Fibroblast of skin of scalp (primary cell): ENCODE results near the gene EME1.
"Not testable (repeated sequence)": the region's sequence is repeated elsewhere in the genome, so short reads cannot be mapped to it uniquely, and the experiment has no call there.

Experiments
- DNase-seq: peaks from one replicate; pipeline ENCODE4 v3.0.0-alpha.2; 2013

EME1 gene

DNA sequence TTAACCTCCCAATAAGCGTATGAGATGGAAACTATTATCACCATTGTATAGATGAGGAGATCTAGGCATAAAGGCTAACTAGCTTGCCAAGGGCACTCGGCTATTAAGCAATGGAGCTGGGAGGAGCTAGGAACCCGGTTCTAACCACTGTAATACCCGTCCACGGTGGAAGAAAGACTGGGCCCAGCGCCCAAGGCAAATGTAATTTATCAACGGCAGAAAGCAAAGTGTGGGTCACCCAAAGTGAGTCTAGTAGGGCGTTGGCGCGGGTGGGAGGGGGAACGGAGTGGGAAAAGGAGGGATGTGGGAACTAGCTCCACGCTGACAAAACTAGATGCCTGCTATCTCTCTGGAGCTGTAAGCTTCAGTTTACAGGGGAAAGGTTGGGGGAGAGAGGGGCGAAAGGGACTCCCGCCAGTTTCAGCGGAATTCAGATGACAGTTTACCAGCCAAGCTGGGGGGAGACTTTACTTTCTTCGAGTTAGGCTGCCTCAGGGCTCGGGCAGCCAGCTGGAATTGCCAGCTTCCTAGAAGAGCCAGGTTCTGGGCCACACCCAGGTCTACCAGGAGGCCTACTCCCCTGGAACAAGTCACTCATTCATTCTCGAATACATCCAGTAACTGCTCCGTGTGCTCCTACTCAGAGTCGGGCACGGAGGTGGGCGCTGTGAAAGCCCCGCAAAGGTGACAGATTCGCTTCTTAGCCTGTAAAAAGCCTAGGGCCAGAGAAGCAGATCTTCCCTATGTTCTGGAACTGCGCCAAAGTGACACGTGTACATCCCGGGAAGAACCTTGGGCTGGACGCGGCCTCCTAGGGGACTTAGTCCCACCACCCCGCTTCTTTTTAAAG, 23.5 kb downstream of the EME1 start:
- DNase-seq = peak; percentile 53

DNA sequence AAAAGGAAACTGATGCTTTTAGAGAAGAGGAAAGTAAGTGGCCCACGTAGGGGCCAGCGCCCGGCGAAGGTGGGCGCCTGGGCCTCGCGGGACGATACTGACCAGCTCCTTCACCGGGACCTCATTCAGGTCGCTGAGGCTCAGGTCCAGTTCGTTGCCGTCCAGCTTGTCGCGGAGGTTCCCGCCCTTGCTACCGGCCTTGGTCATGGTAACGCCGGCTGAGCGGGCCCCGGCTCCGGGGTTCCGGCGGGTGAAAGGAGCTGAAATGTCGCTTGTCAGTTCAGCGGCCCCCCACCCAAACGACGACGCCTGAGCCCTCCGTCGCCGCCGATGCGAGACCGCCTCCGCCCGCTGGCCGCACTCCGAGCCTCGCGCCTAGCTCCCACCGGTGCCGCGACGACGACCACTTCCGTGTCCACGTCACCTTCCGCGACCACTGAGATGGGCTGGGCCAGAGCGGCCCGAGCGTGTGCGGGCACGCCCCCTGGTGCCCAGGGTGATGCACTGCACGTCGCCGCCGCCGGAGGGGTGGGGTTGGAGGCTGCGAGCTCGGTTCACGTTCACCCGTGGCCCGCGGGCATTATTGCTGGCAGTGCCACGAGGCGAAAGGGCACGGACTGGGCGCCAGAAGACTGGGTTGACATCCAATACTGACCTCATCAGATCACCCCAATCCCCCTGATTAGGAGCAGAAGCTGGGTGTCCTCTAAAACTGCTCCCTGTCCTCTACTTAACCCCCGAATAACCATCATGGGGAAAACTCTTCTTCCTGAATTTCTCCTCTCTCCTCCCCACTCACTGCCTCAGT, 24.3 kb downstream of the EME1 start, which contains the start of gene LRRC59:
Gene LRRC59, minus strand, starts transcription at position 413 of the 808 bp plus-strand sequence. Its CDS starts 206 bp downstream, at position 207.
- peak; percentile 88 for DNase-seq

DNA sequence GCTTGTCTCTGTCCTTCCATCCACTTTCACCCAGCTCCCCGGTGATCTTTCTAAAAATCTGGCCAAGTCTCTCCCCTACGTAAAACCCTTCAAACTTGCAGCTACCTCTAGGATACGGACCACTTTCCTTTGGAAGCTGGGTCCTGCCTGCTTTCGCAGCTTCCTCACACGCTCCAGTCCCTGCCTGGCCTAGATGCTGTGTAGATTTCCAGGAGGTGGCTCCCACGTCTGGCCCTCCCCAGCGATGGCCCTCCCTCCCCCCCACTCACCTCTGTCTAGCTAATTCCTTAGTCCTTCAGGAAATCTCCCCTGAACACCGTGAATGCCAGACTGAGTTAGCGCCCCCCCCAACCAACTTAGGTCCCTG, 24.9 kb downstream of the EME1 start:
- no peak for DNase-seq

DNA sequence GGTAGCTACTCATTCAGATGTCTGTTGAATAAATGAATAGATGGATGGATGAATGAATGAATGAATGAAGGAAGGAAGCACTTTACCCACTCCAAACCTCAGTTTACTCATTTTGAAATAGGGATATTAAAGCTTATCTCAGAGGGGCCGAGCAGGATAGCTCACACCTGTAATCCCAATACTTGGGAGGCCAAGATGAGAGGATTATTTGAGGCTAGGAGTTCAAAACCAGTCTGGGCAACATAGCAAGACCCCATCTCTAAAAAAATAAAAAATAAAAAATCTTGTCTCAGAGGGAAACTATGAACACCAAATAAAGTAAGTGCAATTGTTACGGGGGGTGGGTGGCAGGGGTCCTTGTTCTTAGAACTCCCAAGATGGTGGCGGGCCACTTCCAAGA, 25.6 kb downstream of the EME1 start:
- not testable (repeated sequence) for DNase-seq

DNA sequence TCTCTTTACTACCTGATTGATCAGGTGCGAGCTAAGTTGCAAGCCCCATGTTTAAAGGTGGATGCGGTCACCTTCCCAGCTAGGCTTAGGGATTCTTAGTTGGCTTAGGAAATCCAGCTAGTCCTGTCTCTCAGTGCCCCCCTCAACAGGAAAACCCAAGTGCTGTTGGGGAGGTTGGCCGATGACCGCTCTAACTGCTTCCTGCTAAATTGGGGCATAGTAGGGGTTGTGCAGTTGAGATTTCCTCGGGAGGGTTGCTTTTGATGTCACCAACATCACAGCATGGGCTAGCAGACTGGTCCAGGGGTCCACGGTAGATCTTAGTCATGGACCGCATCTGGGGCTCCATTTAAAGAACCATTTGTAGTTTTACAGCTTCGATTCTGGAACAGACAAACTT, 26.6 kb downstream of the EME1 start:
- DNase-seq = not testable (repeated sequence)

DNA sequence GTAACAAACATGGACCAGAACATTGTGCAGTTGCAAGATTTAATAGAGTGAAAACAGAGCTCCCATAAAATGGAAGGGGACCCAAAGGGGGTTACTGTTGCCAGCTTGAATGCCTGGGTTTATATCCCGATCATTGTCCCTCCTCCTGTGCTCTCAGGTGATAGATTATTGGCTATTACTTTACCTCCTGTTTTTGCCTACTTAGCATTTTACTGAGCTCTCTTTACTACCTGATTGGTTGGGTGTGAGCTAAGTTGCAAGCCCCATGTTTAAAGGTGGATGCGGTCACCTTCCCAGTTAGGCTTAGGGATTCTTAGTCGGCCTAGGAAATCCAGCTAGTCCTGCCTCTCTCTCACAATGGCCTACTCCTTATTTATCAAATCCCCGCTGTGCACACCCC, 32.3 kb downstream of the EME1 start:
- not testable (repeated sequence) for DNase-seq

DNA sequence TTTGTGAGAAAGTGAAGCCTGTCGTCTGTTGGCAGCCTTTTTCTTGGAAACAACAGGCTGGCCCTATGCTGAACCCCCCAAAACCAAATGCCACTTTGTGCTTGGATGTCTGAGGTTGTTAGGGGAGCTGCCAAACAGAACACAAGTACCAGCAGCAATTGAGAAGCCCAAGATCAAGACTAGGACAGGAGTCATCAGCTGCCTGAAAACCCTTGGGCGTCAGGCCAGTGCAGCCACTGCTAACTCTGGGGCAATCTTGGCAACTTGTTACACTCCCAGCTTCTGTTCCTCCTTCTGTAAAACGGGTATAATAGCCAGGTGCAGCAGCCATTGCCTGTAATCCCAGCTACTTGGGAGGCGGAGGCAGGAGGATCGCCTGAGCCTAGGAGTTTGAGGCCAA, 33.5 kb downstream of the EME1 start:
- no peak for DNase-seq

DNA sequence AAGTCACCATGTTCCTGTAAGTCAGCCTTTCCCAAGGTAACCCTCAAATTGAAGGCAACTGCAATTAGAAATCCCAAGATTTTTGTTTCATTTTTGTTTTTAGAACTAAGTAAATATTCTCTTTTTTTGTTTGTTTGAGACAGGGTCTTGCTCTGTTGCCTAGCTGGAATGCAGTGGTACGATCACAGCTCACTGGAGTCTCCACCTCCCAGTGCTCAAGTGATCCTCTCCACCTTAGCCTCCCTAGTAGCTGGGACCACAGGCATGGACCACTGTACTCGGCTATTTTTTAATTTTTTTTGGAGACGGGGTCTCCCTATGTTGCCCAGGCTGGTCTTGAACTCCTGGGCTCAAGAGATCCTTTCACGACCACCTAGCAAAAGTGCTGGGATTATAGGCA, 34.9 kb downstream of the EME1 start:
- DNase-seq = no peak

DNA sequence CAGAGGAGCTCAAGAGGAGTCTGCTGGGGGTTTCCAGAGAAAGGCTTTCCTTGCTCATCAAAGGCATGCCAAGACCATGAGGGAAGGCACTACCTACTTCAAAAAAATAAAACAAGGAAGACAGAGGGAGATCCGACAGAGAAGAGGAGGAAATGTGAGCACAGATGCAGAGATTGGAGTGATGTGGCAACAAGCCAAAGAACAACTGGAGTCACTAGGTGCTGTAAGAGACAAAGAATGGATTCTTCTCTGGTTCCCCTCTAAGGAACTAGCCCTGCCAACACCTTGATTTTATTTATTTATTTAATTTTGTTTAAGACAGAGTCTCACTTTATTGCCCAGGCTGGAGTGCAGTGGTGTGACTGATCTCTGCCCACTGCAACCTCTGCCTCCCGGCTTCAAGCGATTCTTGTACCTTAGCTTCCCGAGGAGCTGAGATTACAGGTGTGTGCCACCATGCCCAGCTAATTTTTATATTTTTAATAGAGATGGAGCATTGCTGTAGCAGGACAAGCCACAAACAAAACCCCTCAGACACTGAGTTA, 39.2 kb downstream of the EME1 start:
- no peak for DNase-seq

DNA sequence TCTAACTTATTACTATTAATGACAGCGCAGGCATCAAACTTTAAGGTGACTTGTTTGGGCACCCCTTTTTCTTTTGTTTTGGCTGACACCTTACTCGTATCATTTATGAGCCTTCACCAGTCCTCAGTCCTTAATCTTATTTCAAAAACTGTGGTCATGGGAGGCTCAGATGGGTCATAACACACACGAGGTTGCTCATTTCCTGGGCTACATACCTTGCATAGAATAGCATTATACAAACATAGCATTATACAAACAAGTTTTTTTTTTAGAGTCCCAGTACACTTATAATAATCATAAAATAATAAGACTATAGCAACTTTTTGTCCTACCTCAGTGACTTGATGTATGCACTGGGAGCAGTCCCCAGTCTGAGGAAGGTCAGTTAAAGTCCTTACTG, 41.8 kb downstream of the EME1 start:
- no peak for DNase-seq

DNA sequence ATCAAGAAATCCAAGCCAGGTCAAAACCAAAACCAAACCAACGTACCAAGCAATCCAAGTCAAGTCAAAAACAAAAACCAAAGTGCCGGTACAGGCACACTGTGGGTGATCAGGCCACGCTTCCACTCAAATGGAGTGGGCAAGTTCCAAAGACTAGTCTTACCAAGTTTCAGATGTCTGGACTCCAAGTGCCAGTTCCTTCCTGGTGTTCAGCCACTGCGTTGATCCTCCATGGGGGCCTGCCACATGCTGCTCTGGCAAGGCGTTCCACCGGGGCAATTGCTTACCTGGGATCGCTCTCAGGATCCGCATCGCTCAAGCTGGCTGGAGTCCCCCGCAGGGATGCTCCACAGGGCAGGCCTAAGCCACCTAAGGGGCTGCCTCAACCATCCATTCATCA, 46.5 kb downstream of the EME1 start:
- not testable (repeated sequence) for DNase-seq

DNA sequence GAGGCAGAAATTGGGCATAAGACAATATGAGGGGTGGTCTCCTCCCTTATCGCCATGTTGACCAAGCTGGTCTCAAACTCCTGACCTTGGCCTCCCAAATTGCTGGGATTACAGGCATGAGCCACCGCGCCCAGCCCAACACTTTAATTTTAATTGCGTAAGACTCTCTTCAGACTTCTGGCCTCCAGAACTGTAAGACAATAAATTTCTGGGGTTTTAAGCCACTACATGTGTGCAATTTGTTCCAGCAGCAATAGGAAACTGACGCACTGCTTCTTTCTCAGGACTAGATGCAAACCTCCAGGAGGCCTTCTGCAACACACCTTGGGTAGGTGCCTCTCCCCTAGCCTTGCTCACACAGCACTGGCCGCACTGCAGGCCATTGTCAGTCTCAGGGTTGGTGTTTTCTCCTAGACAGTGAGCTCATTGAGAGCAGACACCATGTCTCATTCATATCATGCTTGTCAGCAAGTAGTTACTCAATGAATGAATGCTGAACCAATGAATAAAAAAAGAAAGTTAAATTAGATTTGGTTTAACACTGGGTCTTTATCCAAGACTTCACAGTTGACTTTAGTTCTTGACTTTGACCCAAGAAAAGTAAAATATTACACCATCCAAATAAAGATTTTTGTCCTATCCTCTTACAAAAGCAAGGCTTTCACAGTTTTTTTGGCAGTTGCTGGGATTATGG, 47.5 kb downstream of the EME1 start:
- peak; percentile 25 for DNase-seq

DNA sequence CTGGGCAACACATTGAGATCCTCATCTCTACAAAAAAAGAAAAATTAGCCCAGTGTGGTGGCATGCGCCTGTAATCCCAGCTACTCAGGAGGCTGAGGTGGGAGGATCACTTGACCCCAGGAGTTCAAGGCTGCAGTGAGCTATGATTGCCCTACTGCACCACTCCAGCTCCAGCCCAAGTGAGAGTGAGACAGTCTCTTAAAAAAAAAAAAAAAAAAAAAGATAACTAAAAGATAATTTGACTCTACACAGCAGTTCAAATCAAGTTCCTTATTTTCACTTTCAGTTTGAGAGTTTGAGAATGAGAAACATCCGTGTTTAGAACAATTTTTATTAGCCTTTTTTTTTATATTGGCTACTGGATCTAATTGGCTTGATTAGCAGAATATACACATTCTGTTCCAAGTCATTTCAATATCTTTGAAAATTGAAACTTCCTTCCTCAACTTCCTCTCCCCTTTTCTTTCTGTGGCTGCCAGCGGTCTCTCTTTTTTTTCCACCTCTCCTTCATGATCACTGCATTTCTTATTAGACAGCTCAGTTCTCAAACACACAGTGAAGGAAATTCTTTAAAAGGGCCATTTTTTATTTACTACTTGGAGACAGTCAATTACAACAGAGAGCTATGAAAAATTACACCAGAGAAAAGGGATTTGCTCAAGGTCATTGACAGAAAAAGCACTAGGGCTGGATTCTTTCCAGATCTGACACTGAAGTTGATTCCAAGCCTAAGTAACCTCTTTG, 48.5 kb downstream of the EME1 start:
- DNase-seq = peak; percentile 15

DNA sequence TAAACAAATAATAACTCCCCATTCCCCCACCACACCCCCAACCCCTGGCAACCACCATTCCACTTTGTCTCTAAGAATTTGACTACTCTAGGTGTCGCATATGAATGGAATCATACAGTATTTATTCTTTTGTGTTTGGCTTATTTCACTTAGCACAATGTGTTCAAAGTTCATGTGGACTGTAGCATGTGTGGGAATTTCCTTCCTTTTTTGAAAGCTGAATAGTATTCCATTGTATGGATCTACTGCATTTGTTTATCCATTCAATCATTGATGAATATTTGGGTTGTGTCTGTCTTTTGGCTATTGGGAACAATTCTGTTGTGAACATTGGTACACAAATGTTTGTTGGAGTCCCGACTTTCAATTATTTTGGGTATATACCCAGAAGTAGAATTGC, 49.7 kb downstream of the EME1 start:
- no peak for DNase-seq

DNA sequence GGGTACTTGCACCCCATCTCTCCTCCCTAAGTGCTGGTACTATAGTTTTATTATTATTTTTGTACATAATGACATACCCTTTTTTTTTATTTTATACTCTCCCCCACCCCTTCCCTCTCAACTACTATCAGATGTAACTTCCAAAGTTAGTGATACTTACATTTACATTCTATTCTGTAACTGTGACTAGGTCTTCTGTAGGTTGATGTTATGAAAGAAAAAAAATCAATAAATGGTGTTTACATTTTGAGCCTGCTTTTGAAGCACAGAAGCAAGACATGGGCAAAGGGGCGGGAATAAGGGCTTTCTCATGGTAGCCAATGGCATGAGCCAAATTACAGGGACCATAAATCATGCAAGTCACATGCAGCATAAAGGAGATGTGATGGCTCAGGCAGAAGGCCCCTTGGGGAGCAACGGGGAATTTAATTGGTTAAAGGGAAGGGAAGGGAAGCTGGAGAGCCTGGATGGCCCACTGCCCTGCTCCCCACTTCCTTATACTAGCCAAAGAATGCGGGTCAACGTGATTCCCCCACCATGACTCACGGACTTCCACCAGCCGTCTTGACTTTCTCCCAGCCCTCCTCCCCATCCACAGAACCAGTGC, 50.6 kb downstream of the EME1 start:
- DNase-seq = peak; percentile 99

DNA sequence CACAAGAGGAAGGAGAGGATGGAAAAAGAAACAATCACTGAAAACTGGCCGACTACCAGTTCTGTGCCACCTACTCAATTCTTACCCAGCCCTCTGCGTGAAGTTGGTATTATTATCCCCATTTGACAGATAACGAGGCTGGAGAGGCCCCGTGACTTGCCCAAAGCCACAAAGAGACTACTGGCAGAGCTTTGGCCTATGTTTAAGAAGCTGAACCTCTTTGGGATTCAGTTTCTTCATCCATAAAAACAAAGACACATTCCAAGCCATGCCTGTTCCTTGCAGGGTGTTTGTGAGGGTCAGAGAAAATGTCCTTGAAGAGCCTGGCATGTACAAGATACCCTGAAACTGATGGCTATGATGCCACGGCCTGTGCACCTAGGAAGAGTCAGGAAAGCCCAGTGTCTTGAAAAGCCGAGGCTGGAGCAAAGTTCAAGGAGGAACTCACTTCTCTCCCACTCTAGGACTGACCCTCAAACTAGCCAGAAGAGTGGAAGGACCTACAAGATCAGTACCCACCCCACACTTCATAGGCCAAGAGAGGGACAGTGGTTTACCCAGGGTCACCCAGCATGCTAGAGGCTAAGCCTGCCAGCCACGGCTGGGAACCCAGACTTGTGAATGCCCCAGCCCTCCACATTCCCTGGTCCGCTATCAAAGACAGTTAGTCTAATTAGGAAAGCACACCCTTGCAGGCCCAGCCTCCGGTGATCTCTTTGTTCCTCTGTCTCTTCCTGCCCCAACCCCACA, 51.4 kb downstream of the EME1 start:
- no peak for DNase-seq

DNA sequence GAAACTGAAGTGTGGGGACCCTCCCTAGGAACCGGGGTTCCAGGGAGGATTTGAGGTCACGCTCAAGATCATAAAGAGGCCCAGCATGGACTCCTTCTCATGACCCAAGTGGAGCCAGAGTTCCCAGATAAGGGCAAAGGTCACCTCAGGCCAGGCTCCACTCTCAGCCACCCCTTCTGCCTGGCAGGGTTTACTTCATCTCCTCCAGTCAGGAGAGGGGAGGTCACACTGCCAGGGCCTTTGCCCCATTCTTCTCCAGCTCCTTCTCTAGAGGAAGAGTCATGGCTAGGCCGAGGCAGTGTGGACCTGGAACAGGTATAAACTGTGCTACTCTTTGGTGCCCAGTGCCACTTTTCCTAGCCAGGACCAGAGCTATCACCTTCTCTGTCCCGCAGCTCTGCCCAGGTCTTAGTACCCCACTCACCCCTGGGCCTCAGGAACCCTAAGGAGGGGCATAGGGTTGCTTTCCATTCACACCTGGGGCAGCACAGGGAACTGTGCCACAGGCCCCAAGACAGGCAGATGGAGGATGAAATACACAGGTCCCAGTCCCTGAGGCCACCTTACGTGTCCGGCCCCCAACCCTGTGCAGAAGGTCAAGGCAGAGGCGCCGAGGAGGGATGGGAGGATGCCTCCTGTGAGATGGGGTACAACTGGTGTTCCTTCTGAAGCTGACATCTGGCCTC, 52.1 kb downstream of the EME1 start:
- DNase-seq = no peak

DNA sequence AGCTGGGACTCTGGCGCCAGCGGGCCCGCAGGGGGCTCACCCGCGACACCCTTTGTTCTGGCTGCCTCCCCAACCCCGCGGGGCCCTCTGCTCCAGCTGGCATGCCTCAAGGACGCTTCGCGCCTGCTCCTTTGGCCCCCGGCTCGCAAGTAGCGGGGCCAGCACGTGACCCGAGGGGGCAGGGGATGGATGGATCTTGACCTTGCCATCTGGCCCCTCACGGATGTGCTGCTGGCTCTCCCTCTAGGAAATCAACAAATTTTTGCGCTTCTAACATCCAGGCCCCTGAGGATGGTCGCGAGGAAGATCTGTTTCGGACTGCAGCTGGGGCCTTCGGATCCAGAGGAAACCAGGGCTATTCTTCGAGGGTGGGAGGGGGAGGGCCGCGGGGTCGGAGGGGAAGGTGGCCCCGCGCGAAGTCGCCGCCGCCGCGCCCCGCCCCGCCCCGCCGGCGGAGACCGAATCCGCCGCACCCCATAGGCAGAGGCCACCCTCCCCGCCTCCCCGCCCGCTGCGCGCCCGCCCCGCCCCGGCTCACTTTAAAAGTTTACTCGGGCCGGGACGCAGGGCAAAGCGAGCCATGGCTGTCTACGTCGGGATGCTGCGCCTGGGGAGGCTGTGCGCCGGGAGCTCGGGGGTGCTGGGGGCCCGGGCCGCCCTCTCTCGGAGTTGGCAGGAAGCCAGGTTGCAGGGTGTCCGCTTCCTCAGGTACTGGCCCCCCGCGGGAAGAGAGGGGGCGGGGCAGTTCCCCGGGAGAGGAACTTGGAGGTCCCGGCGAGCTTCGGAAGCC, 52.8 kb downstream of the EME1 start, which contains the start of gene ACSF2:
Gene ACSF2, plus strand, starts transcription at position 537 of the 790 bp plus-strand sequence. Its CDS starts 44 bp downstream, at position 581.
- DNase-seq = peak; percentile 61

DNA sequence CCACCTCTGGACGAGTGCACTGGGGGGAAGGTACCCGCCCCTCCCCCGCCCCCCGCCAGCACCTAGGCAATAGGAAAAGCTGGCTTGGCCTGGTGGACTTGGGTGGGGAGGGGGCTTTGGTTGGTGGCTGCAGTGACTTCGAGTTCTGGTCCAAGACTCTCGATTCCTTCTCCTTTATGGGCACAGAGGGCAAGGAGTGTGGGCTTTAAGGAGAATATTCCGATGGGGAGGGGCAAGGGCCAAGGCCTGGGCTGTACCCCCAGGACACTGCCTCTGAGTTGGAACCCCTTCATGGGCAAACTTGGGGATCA, 53.4 kb downstream of the EME1 start:
- DNase-seq = no peak
